H54 (cell line): ENCODE data around the gene ALG2.

Experiments used
- DNase-seq: peaks from one replicate; pipeline ENCODE4 v3.0.0; 2011; ENCODE audit warnings: low spot score, mixed read lengths; ENCODE audit not compliant: insufficient read length
- FAIRE-seq: peaks from 3 replicates; lab custom pipeline; 2011; peaks lifted over from hg19 to GRCh38; lab: Jason Lieb, UNC
- POLR2A ChIP-seq: IDR thresholded peaks from 2 replicates; pipeline ENCODE4 v1.6.1; 2011; ENCODE audit warnings: low read depth, mild to moderate bottlenecking, low read length

The ALG2 gene

GRCh38 chr9:99221621-99222415 lies at the start of gene ALG2, which contains the start of gene SEC61B:
TSS of gene ALG2 (minus strand) at chr9:99221942. CDS start at chr9:99221894, 48 bp downstream.
TSS of gene SEC61B (plus strand) at chr9:99222282. CDS start at chr9:99222364, 82 bp downstream.
- peak; percentile 98 for TF ChIP-seq POLR2A
- DNase-seq (peak; percentile 98), FAIRE-seq (peak; percentile 89)

DNA sequence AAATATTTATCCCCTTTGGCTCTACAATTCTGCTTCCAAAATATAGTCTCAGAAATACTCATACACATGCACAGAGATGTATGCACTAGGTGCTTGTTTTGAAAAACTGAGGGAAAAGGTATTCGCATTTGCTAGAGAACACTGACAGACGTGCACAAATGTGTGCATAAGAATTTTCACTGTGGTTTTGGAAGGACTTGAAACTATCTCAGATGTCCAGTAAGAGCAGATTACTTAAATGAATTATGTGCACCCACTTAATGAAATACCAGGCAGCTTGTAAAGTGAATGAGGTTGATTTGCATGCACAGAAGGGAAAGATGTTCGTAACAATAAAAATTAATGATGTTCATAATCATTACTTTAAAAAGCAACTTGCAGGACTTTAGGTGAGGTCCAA lies 48.7 kb upstream of the ALG2 start:
- no peak for FAIRE-seq
- TF ChIP-seq POLR2A: no peak
- DNase-seq: no peak

DNA sequence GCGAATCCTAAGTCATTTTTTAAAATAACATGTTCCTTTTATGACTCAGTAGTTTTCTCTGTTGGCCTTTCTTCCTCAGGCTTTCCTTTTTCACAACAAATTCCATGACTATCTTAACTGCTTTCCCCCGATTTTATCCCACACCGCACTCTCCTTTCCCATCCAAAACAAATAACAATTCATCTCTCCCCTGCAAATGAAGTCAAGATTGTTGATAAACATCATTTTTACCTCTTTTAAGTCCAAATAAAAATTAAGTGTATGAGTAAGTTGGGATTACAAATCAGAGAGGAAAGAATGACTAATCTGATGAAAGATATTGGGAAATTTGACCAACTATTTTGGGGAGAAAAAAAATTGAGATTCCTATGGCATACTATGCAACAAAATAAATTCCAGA lies 47.7 kb upstream of the ALG2 start:
- FAIRE-seq: no peak
- DNase-seq: no peak
- no peak for TF ChIP-seq POLR2A

GRCh38 chr9:99266255-99267023 lies 44.7 kb upstream of the ALG2 start:
- TF ChIP-seq POLR2A: no peak
- peak; percentile 49 for DNase-seq
- FAIRE-seq: no peak

GRCh38 chr9:99265691-99266090 lies 43.9 kb upstream of the ALG2 start:
- TF ChIP-seq POLR2A: no peak
- DNase-seq: no peak
- FAIRE-seq: no peak

GRCh38 chr9:99264070-99264680 lies 42.4 kb upstream of the ALG2 start:
- DNase-seq (no peak), FAIRE-seq (no peak)
- TF ChIP-seq POLR2A: no peak

GRCh38 chr9:99262949-99263418 lies 41.2 kb upstream of the ALG2 start:
- no peak for TF ChIP-seq POLR2A
- DNase-seq (no peak), FAIRE-seq (no peak)

- no peak for TF ChIP-seq POLR2A
- FAIRE-seq: no peak
- DNase-seq: no peak
Observed at GRCh38 chr9:99261923-99262322, 40.2 kb upstream of the ALG2 start.

DNA sequence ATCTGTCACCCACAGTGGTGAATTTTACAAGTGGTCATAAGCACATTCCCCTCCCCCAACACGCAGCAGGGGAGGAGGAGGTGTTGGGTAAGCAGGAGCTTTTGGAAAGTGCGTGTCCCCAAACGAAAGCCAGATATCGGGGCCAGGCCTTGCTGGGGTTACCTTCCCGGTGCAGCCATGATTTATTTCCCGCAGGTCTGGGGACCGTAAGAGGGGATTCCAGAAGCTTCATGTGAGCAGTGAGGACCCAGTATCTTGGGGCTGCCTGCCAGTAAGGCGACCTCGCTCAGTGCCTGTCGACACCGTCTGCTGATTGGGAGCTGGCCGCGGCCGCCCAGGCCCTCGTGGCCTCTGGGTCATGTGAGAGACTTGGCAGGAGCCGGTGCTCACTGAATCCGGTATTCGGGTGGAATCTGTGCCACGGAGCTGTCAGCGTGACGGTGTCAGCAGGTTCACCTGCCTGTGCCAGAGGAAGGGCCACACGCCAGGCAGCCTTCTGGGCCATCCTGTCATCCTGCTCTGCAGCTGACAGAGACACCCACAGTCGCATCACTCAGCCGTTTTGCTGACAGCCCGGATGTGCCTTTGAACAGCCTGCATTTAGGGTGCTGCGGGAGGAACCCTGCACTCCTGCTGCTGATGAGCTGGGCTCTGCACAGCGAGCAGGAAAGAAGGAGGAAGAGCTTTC lies 37.6 kb upstream of the ALG2 start:
- DNase-seq: peak; percentile 21
- FAIRE-seq: no peak
- peak; percentile 39; the same call in 1 of the 2 replicates for TF ChIP-seq POLR2A

- DNase-seq (no peak), FAIRE-seq (no peak)
- TF ChIP-seq POLR2A: no peak
Observed at GRCh38 chr9:99257723-99258389, 36.1 kb upstream of the ALG2 start.

GRCh38 chr9:99255651-99256050 lies 33.9 kb upstream of the ALG2 start:
- FAIRE-seq: no peak

DNA sequence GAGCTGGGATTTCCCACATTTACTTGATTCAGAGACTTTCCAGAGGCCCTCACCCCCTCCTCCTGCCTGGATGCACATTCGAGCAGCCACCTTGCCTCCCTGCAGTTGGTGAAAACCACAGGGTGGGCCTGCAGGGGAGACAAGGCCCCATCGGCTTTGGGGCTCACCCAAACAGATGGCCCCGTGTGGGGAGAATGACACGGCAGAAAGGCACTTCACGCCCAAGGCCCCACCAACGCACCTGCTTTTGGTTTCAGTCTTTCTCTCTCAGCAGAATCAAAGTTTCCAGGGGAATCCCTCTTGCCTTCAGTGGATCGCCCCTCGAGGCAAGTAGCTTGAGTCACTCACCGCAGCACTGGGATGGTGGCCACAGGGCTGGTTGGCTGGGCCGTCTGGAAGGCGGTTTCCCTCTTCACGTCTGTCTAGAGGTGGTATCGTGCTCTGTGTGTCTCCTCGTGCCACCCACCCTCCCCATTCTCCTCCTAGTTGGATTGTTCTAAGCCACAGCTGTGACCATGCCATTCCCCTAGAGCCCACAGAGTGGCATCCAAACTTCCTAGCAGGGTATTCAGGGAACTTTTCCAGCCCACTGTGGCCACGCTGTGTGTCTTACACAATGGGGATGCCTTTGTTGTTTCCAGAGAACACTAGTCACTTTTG lies 32.2 kb upstream of the ALG2 start:
- no peak for TF ChIP-seq POLR2A
- no peak for DNase-seq
- no peak for FAIRE-seq

More at GRCh38 chr9:99255651-99256050, 33.9 kb upstream of the ALG2 start:
- TF ChIP-seq POLR2A: no peak
- no peak for DNase-seq

- DNase-seq: no peak
- FAIRE-seq: no peak
- no peak for TF ChIP-seq POLR2A
Observed at GRCh38 chr9:99253134-99253533, 31.4 kb upstream of the ALG2 start.
